Fibroblast of lung (primary cell): Measurements from ENCODE around the gene UNC13B.

Experiments used
- CTCF ChIP-seq, 2 donors: IDR thresholded peaks in 1 of 2; conservative IDR thresholded peaks in 1 of 2; 1 replicate in 1 of 2; 2 replicates in 1 of 2; pipeline ENCODE4 v1.5.1; 2011 to 2012; ENCODE audit warnings: low read length in 2 of 2, control low read depth in 1 of 2, inconsistent platforms in 1 of 2, low read depth in 1 of 2, mild to moderate bottlenecking in 1 of 2
- EZH2 ChIP-seq: IDR thresholded peaks from 2 replicates; pipeline ENCODE4 v1.5.1; 2012; ENCODE audit warnings: low read length, control low read depth, mild to moderate bottlenecking; ENCODE audit errors: missing control alignments

DNA sequence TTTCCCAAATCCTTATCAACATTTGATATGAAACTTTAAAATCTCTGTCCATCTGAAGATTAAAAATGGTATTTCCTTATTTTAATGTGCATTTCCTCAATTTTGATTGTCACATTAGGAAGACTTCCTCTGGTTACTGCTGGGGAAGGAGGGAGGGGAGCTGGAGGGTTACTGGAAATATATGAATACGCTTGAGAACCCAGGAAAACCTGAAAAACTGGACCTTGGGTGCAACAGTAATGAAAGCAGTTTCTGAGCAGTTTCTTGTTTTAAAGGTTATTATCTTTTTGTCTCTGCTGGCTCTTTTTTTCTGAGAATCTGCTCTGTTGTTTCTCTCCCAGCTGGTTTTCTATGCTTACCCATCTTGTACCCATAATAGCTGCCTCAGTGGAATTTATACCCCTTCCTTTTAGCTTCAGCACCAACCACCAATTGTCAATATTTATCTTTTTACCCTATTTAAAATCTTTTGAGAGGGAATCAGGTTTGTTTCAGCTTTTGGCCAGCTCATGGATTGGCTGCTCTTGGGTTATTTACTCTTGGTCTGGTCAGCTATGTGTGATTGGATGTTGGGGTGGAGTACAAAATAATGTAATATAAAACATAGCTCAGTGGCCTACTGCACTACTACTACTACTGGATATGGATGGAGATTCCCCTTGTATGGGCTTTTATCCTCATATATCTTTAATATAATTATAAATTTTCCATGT lies 67.4 kb downstream of the UNC13B start:
- TF ChIP-seq CTCF (conservative IDR thresholded peaks at IDR 0.05 in 1 of 2, IDR thresholded peaks at IDR 0.05 in 1 of 2; ENCODE audit: low read depth in 1 of 2, low read length in 2 of 2), result no peak
- no peak for TF ChIP-seq EZH2
